Mesenchymal stem cell (in vitro differentiated cells and primary cell): ENCODE measurements around the gene ATP6V1G1.

Experiments used
- DNase-seq: peaks from one replicate; pipeline ENCODE4 v3.0.0-alpha.2; 2013
- H2AFZ ChIP-seq: one replicate; pipeline ENCODE4 v1.6.1; 2013; ENCODE audit warnings: low read depth, mild to moderate bottlenecking, control low read depth, inconsistent platforms, low read length, moderate library complexity
- H2AK5ac ChIP-seq: 2 replicates; pipeline ENCODE4 v1.6.1; 2013; ENCODE audit warnings: low read length, moderate library complexity, mild to moderate bottlenecking, inconsistent platforms; ENCODE audit not compliant: severe bottlenecking
- H2BK120ac ChIP-seq: one replicate; pipeline ENCODE4 v1.6.1; 2013; ENCODE audit warnings: low read depth, mild to moderate bottlenecking, inconsistent platforms, low read length, moderate library complexity
- H2BK12ac ChIP-seq, 2 experiments: one replicate each; pipeline ENCODE4 v1.6.1; 2013; ENCODE audit warnings: inconsistent platforms in 2 of 2, low read length in 2 of 2, mild to moderate bottlenecking in 2 of 2, moderate library complexity in 2 of 2, control low read depth in 1 of 2
- H2BK15ac ChIP-seq: one replicate; pipeline ENCODE4 v1.6.1; 2013; ENCODE audit warnings: mild to moderate bottlenecking, low read depth, inconsistent platforms; ENCODE audit not compliant: poor library complexity, severe bottlenecking
- H2BK5ac ChIP-seq: 2 replicates; pipeline ENCODE4 v1.6.1; 2013; ENCODE audit warnings: low read depth, mild to moderate bottlenecking, low read length, control low read depth, inconsistent platforms; ENCODE audit not compliant: poor library complexity, severe bottlenecking
- H3K14ac ChIP-seq, 2 experiments: one replicate each; pipeline ENCODE4 v1.6.1; 2013; ENCODE audit warnings: inconsistent platforms in 2 of 2, low read length in 2 of 2, control low read depth in 1 of 2, mild to moderate bottlenecking in 1 of 2, moderate library complexity in 1 of 2
- H3K18ac ChIP-seq, 2 experiments: one replicate each; pipeline ENCODE4 v1.6.1; 2013; ENCODE audit warnings: inconsistent platforms in 2 of 2, low read length in 2 of 2, control low read depth in 1 of 2, low read depth in 1 of 2, mild to moderate bottlenecking in 1 of 2
- H3K23ac ChIP-seq, 2 experiments: one replicate each; pipeline ENCODE4 v1.6.1; 2013; ENCODE audit warnings: inconsistent platforms in 2 of 2, low read length in 2 of 2, mild to moderate bottlenecking in 2 of 2, moderate library complexity in 2 of 2, control low read depth in 1 of 2
- H3K27ac ChIP-seq: 2 replicates; pipeline ENCODE4 v1.5.1; 2013; ENCODE audit warnings: mild to moderate bottlenecking, moderate library complexity, low read length, control low read depth, inconsistent platforms; ENCODE audit not compliant: poor library complexity, severe bottlenecking
- H3K27me3 ChIP-seq, 2 experiments: 2 replicates each; pipeline versions ENCODE4 v1.6.1 to v1.7.0; 2013; ENCODE audit warnings: low read length in 2 of 2, mild to moderate bottlenecking in 2 of 2, moderate library complexity in 2 of 2, control low read depth in 1 of 2, inconsistent platforms in 1 of 2; ENCODE audit not compliant: control insufficient read depth in 1 of 2, insufficient read depth in 1 of 2
- H3K36me3 ChIP-seq, 2 experiments: 2 replicates each; pipeline versions ENCODE4 v1.6.1 to v1.7.0; 2013; ENCODE audit warnings: low read length in 2 of 2, control low read depth in 1 of 2, inconsistent platforms in 1 of 2, low read depth in 1 of 2, mild to moderate bottlenecking in 1 of 2; ENCODE audit not compliant: insufficient read depth in 2 of 2, control insufficient read depth in 1 of 2
- H3K4ac ChIP-seq, 2 experiments: one replicate each; pipeline ENCODE4 v1.6.1; 2013; ENCODE audit warnings: inconsistent platforms in 2 of 2, low read length in 2 of 2, mild to moderate bottlenecking in 2 of 2, moderate library complexity in 2 of 2, control low read depth in 1 of 2, low read depth in 1 of 2
- H3K4me1 ChIP-seq: 2 replicates; pipeline ENCODE4 v1.6.1; 2013; ENCODE audit warnings: low read depth, low read length, control low read depth; ENCODE audit not compliant: control insufficient read depth, insufficient read depth
- H3K4me2 ChIP-seq: 2 replicates; pipeline ENCODE4 v1.6.1; 2013; ENCODE audit warnings: low read length, mild to moderate bottlenecking, inconsistent platforms; ENCODE audit not compliant: poor library complexity, severe bottlenecking
- H3K4me3 ChIP-seq, 2 experiments: 2 replicates each; pipeline versions ENCODE4 v1.5.1 to v1.7.0; 2013; ENCODE audit warnings: low read length in 2 of 2, mild to moderate bottlenecking in 2 of 2, control low read depth in 1 of 2, low read depth in 1 of 2; ENCODE audit not compliant: insufficient read depth in 1 of 2
- H3K79me1 ChIP-seq: replicated peaks from 2 replicates; pipeline ENCODE4 v1.6.1; 2013; ENCODE audit warnings: mild to moderate bottlenecking, control low read depth, low read length, inconsistent platforms; ENCODE audit not compliant: poor library complexity, severe bottlenecking
- H3K9ac ChIP-seq: 2 replicates; pipeline ENCODE4 v1.7.0; 2013; ENCODE audit warnings: mild to moderate bottlenecking, low read length, moderate library complexity
- H3K9me3 ChIP-seq: 2 replicates; pipeline ENCODE4 v1.7.0; 2013; ENCODE audit warnings: mild to moderate bottlenecking, low read length; ENCODE audit not compliant: control insufficient read depth
- H4K8ac ChIP-seq: one replicate; pipeline ENCODE4 v1.6.1; 2013; ENCODE audit warnings: inconsistent platforms, mild to moderate bottlenecking, low read length, moderate library complexity
- H4K91ac ChIP-seq: one replicate; pipeline ENCODE4 v1.6.1; 2013; ENCODE audit warnings: mild to moderate bottlenecking, low read length, inconsistent platforms
- WGBS: methylation state at CpG from one replicate; pipeline ENCODE4 v1.1.7; 2013; ENCODE audit warnings: mixed read lengths; 5-methylcytosine and 5-hydroxymethylcytosine counted together

The ATP6V1G1 gene

DNA sequence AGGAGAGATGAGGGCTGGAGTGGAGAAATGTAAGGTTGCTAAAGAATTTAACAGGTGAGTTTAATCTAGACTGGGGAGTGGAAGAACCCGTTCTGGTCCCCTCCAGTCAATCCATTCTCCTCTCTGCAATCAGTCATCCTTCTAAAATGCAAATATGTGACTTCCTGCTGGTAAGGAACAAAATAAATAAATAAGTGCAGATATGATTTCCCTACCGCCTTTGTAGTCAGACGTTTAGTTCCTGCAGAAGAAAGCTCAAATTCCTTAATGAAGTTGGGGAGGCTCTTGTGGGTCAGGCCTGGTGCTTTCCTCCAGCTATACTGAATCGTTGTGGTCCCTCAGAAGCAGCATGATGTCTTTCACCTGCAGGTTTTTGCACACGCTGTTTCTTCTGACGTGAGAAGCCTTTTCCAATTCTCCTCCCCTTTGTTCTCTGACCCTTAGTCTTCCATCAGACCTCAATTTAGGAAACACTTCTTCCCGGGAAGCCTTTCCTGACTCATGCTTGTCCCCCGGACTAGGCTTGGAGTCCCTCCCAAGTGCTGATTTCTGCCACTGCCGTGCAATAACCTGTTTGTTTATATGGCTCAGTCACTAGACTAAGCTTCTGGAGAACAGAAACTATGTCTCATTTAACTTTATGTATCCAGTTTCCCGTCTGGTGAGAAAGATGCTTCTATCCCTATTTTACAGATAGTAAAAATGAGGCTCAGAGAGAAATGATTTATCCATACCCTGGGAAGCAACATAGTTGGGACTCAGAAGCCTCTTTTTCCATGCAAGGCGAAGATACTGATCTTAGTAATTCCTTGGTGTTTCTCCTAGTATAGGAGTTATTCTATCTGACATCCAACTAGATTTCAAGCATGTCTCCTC, 1.3 kb downstream of the ATP6V1G1 start:
- peaks cover 6% of the 10 kb centered on the region for H3K4me1 ChIP-seq
- H3K4ac ChIP-seq = no peak overlapping the region
- no peak overlapping the region for H2AFZ ChIP-seq
- no peak overlapping the region for H3K23ac ChIP-seq
- no peak overlapping the region for H2BK15ac ChIP-seq
- H4K8ac ChIP-seq = no peak overlapping the region
- H2BK120ac ChIP-seq = no peak overlapping the region
- no peak overlapping the region for H4K91ac ChIP-seq
- peak overlapping the region; percentile 98 for H3K9ac ChIP-seq
- H3K27ac ChIP-seq = no peak overlapping the region
- H2BK12ac ChIP-seq = no peak overlapping the region
- no peak overlapping the region for H3K18ac ChIP-seq
- H3K27me3 ChIP-seq = no peaks in the 10 kb centered on the region
- WGBS = 4% methylated on average over 8 of the region's 11 CpGs
- peak; percentile 90 for DNase-seq
- no peak overlapping the region for H2BK5ac ChIP-seq
- H3K79me1 ChIP-seq = no peaks in the 10 kb centered on the region
- H3K9me3 ChIP-seq = no peaks in the 10 kb centered on the region
- H3K14ac ChIP-seq = no peak overlapping the region
- H3K4me3 ChIP-seq = peak overlapping the region; percentile 87 to 94
- no peak overlapping the region for H2AK5ac ChIP-seq
- H3K36me3 ChIP-seq = peaks cover 7 to 17% of the 10 kb centered on the region in 2 experiments
- H3K4me2 ChIP-seq = peak overlapping the region; percentile 93

DNA sequence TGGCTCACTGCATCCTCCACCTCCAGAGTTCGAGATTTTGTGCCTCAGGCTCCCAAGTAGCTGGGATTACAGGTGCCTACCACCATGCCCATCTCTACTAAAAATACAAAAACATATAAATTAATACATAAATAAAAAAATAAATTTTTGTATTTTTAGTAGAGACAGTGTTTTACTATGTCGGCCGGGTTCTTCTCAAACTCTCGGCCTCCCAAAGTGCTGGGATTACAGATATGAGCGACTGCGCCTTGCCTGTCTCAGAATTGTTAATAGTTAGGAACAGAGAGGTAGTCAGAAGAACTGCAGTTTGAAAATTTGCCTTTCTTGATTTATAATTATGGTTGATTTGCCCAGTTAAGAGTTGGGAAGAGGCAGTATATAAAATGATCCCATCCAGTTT, 2.8 kb downstream of the ATP6V1G1 start:
- H3K27ac ChIP-seq = no peak overlapping the region
- no peak overlapping the region for H3K18ac ChIP-seq

DNA sequence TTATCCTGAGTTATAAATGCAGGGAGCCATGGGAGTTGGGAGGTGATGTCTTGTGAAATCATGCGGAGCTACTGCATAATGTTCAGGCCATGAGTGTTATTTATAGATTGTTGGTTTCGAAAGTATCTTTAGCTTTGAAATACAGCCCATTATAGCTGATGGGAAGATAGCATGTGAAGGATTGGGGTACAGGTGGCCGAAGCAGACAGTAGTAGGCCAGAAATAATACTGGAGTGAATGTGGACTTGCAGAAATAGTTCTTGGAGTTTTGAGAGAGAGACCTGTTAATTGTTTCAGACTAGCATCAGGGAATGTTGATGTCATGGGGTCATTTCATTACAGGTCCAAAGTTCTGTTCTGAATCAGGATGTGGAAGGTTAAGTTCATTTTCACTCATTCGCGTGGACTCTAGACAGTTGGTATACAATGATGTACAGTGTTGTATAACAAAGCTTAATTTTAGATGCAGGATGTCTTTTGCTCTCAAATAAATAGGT, 3.8 kb downstream of the ATP6V1G1 start:
- no peak overlapping the region for H3K18ac ChIP-seq

More for the DNA sequence above, 2.8 kb downstream of the ATP6V1G1 start:
- Histone ChIP-seq H3K4me1 (peaks cover 6% of the 10 kb centered on the region), H2AK5ac (no peak overlapping the region), H3K4me3 (no peak overlapping the region), H2AFZ (no peak overlapping the region), H3K4me2 (no peak overlapping the region), H3K23ac (no peak overlapping the region), H3K9me3 (no peaks in the 10 kb centered on the region), H2BK12ac (no peak overlapping the region), H2BK15ac (no peak overlapping the region), H3K36me3 (peaks cover 18 to 28% of the 10 kb centered on the region in 2 experiments), H3K9ac (no peak overlapping the region), H3K4ac (no peak overlapping the region), H3K27me3 (no peaks in the 10 kb centered on the region), H2BK5ac (no peak overlapping the region), H4K8ac (no peak overlapping the region), H4K91ac (no peak overlapping the region), H3K79me1 (peaks cover 3% of the 10 kb centered on the region), H2BK120ac (no peak overlapping the region), H3K14ac (no peak overlapping the region)
- 79% methylated on average over 5 of the region's 6 CpGs for WGBS
- no peak for DNase-seq

DNA sequence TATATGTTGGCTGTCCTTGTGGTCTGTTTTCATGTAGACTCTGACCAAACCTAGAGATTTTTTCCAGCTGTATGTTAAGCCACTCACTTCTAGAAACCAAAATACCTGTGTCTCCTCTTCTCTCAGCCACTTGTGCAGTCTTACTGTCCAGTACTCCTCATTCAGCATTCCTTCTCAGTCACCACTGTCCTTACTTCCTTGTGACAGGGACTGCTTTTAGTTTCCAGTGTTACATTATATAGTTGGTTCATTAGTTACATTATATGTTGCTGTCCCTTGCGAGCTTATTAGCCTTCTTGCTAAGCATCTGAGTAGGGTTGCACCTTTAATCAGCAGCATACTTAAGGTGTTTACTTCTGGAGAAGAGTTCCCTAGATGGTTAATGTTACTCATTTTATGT, 4.3 kb downstream of the ATP6V1G1 start:
- Histone ChIP-seq H4K91ac (no peak overlapping the region), H3K79me1 (peaks cover 3% of the 10 kb centered on the region), H3K4me1 (peaks cover 6% of the 10 kb centered on the region), H2BK12ac (no peak overlapping the region), H3K9ac (peak overlapping the region; percentile 25), H3K27ac (peak overlapping the region; percentile 36), H3K4me3 (no peak overlapping the region), H2AK5ac (no peak overlapping the region), H3K36me3 (peaks cover 21 to 42% of the 10 kb centered on the region in 2 experiments), H2AFZ (no peak overlapping the region), H3K23ac (no peak overlapping the region), H3K4me2 (no peak overlapping the region), H2BK15ac (no peak overlapping the region), H3K18ac (no peak overlapping the region), H2BK120ac (no peak overlapping the region), H3K4ac (no peak overlapping the region), H3K9me3 (no peaks in the 10 kb centered on the region), H3K14ac (no peak overlapping the region), H4K8ac (no peak overlapping the region), H3K27me3 (no peaks in the 10 kb centered on the region), H2BK5ac (no peak overlapping the region)
- WGBS = 93% methylated on average over 1 of the region's 1 CpG
- no peak for DNase-seq

More for the DNA sequence above, 3.8 kb downstream of the ATP6V1G1 start:
- H4K8ac ChIP-seq = no peak overlapping the region
- WGBS = 90% methylated on average over 5 of the region's 5 CpGs
- no peak overlapping the region for H3K23ac ChIP-seq
- peaks cover 3% of the 10 kb centered on the region for H3K79me1 ChIP-seq
- peak overlapping the region in 1 of 2 experiments; percentile 38 for H3K4me3 ChIP-seq
- H3K14ac ChIP-seq = no peak overlapping the region
- DNase-seq = peak; percentile 76
- no peak overlapping the region for H2AFZ ChIP-seq
- no peak overlapping the region for H2BK5ac ChIP-seq
- no peak overlapping the region for H4K91ac ChIP-seq
- no peaks in the 10 kb centered on the region for H3K27me3 ChIP-seq
- H3K4ac ChIP-seq = no peak overlapping the region
- peaks cover 21 to 37% of the 10 kb centered on the region in 2 experiments for H3K36me3 ChIP-seq
- no peaks in the 10 kb centered on the region for H3K9me3 ChIP-seq
- no peak overlapping the region for H2BK120ac ChIP-seq
- no peak overlapping the region for H3K27ac ChIP-seq
- no peak overlapping the region for H2BK12ac ChIP-seq
- peak overlapping the region; percentile 25 for H3K9ac ChIP-seq
- no peak overlapping the region for H3K4me2 ChIP-seq
- H2BK15ac ChIP-seq = no peak overlapping the region
- no peak overlapping the region for H2AK5ac ChIP-seq
- peaks cover 6% of the 10 kb centered on the region for H3K4me1 ChIP-seq
